MV-4-11 (cell line): ENCODE measurements around the gene PTPRN2.
"Not testable (repeated sequence)": the region's sequence is repeated elsewhere in the genome, so short reads cannot be mapped to it uniquely, and the experiment has no call there.

Experiments
- DNase-seq: peaks from one replicate; lab custom pipeline; 2025; lab: John Stamatoyannopoulos, UW

The PTPRN2 gene

GRCh38 chr7:158532093-158532627, 55.5 kb downstream of the PTPRN2 start:
- DNase-seq = no peak

DNA sequence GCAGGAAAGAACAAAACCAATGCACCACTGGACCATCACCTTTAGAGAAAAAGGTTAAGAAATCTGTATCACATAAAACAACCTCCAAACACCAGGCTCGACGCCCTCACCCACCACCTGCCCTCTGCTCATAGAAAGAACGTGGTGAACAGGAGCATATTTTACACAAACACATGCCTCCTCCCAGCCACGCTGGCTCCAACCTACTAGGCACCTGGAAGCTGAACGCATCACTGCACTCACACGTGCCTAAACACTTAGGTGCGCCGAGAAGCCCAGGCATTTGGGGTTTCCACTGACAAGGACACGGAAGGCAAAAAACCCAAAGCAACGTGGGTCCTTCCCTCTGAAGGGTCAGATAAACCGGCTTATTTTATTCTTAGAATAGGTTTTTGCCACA, 56.0 kb downstream of the PTPRN2 start:
- no peak for DNase-seq

DNA sequence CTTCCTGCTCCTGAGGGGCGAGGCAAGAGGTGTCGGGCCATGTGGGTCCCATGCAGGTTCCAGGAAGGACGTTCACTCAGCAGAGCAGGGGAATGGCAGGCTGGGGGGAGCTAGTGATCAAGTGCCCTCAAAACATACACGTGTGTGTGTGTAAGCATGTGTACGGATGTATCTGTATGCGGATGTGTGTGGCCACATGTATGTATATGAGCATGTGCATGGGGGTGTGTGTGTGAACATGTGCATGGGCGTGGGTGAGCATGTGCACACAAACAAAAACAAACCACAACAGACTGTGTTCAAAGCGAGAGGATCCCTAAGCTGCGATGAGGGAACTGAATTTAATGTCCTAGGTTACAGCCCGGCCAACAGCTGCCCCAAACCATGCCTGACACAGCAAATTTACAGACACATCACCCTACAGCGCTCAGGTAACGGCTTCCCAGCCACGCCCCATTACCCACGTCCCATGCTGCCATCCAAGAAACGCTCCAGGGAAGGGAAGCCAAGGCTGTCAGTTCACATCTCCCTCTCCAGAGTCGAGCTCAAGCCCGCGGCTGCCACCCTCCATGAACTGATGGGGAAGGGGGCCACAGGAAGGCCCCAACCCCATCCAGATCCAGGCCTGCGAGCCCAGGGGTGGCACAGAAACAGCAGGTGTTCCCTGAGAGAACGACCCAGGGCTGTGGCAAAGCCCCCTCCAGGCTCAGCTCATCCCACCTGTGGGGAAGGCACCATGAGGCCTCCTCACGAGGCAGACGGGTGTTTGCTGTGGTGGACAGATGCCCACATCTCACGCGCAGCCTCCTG, 56.6 kb downstream of the PTPRN2 start:
- no peak for DNase-seq

GRCh38 chr7:158529181-158530096, 58.2 kb downstream of the PTPRN2 start:
- no peak for DNase-seq

GRCh38 chr7:158527915-158528502, 59.6 kb downstream of the PTPRN2 start:
- DNase-seq = no peak

GRCh38 chr7:158527495-158527894, 60.1 kb downstream of the PTPRN2 start:
- DNase-seq = no peak

DNA sequence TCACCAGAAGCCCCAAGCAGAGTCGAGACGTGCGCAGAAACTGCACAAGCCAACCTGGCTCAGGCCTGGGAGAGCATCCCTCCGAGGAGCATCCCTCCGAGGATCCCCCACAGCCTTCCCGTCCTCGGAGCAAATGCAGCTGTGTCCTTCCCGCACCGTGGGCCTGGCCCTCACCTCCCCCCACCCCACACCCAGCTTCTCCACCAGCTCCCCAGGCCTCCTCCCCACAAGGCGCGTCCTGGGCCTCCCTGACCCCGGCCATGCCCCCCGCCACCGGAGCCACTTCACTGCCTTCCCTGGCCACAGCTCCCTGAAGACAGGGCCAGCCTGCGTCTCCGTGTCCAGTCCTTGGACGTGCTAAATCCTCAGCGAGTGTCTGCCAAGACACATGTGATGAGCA, 60.6 kb downstream of the PTPRN2 start:
- DNase-seq = no peak

DNA sequence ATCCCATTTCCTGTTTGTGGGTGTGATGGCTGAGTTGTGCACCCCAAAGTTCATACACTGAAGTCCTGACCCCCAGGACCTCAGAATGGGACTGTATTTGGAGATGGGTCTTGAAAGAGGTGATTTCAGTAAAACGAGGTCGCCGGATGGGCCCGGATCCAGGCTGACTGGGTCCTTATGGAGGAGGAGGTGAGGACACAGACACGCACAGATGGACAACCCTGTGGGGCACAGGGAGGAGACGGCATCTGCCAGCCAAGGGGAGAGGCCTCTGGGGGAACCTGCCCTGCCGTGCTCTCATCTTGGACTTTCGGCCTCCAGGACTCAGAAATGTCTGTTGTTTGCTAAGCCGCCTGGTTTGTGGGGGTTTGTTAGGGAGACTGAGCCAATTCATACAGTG, 61.1 kb downstream of the PTPRN2 start:
- DNase-seq = no peak

- DNase-seq = no peak
These were observed 61.8 kb downstream of the PTPRN2 start for GRCh38 chr7:158525648-158526484.

DNA sequence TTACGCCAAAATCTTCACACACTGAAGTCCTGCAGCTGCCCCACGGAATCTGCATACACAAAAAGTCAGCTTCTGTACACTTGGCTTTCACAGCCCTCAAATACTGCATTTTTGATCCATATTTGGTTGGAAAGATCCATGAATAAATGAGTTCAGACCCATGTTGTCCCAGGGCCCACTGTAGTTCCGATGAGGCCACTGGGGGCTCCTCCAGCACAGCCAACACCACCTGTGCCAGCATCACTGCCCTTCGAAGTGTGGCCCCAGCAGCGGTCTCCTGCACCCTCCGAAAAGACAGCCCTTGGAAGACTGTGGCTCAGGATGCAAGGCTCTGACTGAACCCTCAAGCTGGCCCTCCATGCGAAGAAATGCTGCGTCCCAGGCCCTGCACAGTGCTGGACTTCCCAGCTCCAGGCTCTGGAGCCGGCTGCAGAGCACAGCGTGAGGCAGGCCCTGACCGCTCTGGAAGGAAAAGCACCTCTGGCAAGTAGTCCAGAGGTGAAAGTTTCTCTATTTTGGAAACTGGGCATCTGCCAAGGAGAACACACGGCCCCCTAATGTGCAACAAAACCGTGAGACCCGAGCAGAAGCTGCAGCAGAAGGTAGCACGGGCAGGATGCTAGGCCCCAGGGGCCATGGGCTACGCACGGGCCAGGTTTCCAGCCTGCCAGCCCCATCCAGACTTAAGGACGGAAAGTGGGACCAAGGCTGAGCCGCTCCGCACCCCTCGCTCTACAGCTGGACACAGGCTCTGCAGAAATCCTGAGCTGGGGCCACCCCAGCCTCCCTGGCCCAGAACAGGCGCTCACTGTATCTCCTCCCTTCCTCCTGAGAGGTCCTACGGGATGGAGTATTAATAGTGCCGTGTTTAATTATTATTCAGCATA, 62.6 kb downstream of the PTPRN2 start:
- DNase-seq = no peak

GRCh38 chr7:158524286-158524685, 63.3 kb downstream of the PTPRN2 start:
- DNase-seq = peak; percentile 43

DNA sequence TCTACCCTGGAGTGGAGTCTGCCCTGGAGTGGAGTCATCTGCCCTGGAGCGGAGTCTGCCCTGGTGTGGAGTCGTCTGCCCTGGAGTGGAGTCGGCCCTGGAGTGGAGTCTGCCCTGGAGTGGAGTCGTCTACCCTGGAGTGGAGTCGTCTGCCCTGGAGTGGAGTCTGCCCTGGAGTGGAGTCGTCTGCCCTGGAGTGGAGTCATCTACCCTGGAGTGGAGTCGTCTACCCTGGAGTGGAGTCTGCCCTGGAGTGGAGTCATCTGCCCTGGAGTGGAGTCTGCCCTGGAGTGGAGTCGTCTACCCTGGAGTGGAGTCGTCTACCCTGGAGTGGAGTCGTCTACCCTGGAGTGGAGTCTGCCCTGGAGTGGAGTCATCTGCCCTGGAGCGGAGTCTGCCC, 63.7 kb downstream of the PTPRN2 start:
- DNase-seq = not testable (repeated sequence)

- not testable (repeated sequence) for DNase-seq
These were observed 64.3 kb downstream of the PTPRN2 start for GRCh38 chr7:158523165-158523856.

DNA sequence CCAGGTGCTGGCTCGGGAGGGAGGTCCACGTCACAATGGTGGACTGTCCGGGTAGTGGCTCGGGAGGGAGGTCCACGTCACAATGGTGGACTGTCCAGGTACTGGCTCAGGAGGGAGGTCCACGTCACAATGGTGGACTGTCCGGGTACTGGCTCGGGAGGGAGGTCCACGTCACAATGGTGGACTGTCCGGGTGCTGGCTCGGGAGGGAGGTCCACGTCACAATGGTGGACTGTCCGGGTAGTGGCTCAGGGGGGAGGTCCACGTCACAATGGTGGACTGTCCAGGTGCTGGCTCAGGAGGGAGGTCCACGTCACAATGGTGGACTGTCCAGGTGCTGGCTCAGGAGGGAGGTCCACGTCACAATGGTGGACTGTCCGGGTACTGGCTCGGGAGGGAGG, 65.8 kb downstream of the PTPRN2 start:
- DNase-seq = not testable (repeated sequence)

DNA sequence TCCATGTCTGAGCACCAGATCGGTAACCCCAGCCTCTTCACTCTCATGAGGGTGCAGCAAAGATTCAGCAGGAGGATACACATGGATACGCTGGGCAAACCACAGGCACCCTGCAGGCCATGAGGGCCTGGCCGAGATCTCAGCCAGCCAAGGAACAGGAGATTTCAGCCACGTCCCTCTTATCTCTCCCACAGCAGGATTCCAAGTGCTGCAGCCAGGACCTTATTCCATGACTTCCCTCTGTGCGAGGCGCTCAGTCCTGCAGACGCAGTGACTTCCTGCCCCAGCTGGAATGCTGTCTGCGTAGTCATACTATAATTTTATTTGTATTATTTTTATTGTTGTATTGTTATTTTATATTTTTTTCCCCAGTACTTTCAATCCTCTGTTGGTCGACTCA, 66.8 kb downstream of the PTPRN2 start:
- no peak for DNase-seq

- DNase-seq = no peak
These were observed 67.9 kb downstream of the PTPRN2 start for GRCh38 chr7:158519633-158520174.

- DNase-seq = no peak
These were observed 68.5 kb downstream of the PTPRN2 start for GRCh38 chr7:158518980-158519632.

DNA sequence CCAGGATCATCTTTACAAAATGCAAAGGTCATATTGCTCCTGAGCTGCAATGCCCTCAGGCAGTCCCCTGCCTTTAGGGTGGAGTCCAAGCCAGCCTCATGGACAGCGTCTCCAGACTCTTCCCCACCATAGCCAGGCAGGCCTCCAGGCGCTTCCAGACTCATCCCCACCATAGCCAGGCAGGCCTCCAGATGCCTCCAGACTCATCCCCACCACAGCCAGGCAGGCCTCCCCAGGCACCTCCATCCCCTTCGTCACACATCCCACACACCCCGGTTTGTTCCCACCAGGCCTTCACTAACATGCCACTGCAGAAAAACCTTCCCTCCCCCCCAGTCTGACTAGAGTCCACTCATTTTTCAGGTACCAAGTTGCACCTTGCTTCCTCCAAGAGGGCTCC, 70.1 kb downstream of the PTPRN2 start:
- DNase-seq = no peak

GRCh38 chr7:158517072-158517471, 70.6 kb downstream of the PTPRN2 start:
- no peak for DNase-seq
